SKM-1 treated with dmso at 0.1 percent for 144 hours (cell line): ENCODE results near the gene NF1.
"Not testable (repeated sequence)": the region's sequence is repeated elsewhere in the genome, so short reads cannot be mapped to it uniquely, and the experiment has no call there.

Experiments
- DNase-seq: peaks from one replicate; lab custom pipeline; 2025; ENCODE audit not compliant: unreplicated experiment; lab: John Stamatoyannopoulos, UW

Gene NF1

GRCh38 chr17:31379597-31380205, 284.9 kb downstream of the NF1 start:
- DNase-seq = no peak

GRCh38 chr17:31381165-31381668, 286.4 kb downstream of the NF1 start:
- DNase-seq = no peak

- DNase-seq = not testable (repeated sequence)
Measured at GRCh38 chr17:31382668-31383275, 288.0 kb downstream of the NF1 start.

- DNase-seq = not testable (repeated sequence)
Measured at GRCh38 chr17:31383488-31383887, 288.7 kb downstream of the NF1 start.

- DNase-seq = no peak
Measured at GRCh38 chr17:31385428-31386285, 290.9 kb downstream of the NF1 start.

- DNase-seq = no peak
Measured at GRCh38 chr17:31386542-31387075, 291.8 kb downstream of the NF1 start.

- no peak for DNase-seq
Measured at GRCh38 chr17:31387438-31387837, 292.7 kb downstream of the NF1 start.

GRCh38 chr17:31388351-31388750, 293.6 kb downstream of the NF1 start:
- DNase-seq = no peak

GRCh38 chr17:31388770-31389656, 294.2 kb downstream of the NF1 start:
- DNase-seq = peak; percentile 19

GRCh38 chr17:31389657-31390381, 295.0 kb downstream of the NF1 start:
- no peak for DNase-seq

- no peak for DNase-seq
Measured at GRCh38 chr17:31390426-31390747, 295.6 kb downstream of the NF1 start.

- peak; percentile 85 for DNase-seq
Measured at GRCh38 chr17:31390748-31391495, 296.1 kb downstream of the NF1 start.

GRCh38 chr17:31391496-31391949, 296.7 kb downstream of the NF1 start, which contains the start of gene RAB11FIP4:
RAB11FIP4 (plus strand) TSS chr17:31391675; CDS start chr17:31391853, 178 bp downstream.
- no peak for DNase-seq

GRCh38 chr17:31392002-31392855, 297.5 kb downstream of the NF1 start:
- no peak for DNase-seq

- no peak for DNase-seq
Measured at GRCh38 chr17:31392856-31393748, 298.3 kb downstream of the NF1 start.

GRCh38 chr17:31393749-31394146, 299.0 kb downstream of the NF1 start:
- DNase-seq = no peak

GRCh38 chr17:31394544-31394943, 299.8 kb downstream of the NF1 start:
- no peak for DNase-seq
